ENCODE results near the gene UBXN4. TPM values are rescaled to one million over a fixed set of nuclear protein-coding genes. Genes with fewer than 3 reads are reported as not detected.

UBXN4 gene
- total and polyA plus RNA-seq, 2 donors (not counting 3 experiments of a cell fraction or from before 2014, with no cell fraction given): 40.8 to 108 TPM

GRCh38 chr2:135694711-135695110, 46.9 kb upstream of the UBXN4 start:
- DNase-seq (ENCODE audit: low read depth, low spot score) (peak; percentile 69), FAIRE-seq (no peak)

More at GRCh38 chr2:135694711-135695110, 46.9 kb upstream of the UBXN4 start:
- H3K9me3 ChIP-seq (replicated peaks; ENCODE audit: control insufficient read depth, insufficient read depth, low read length): no peaks in the 10 kb centered on the region
- H3K36me3 ChIP-seq (ENCODE audit: control insufficient read depth in 2 of 2, extremely low read depth in 1 of 2, insufficient read depth in 2 of 2, low read length in 2 of 2): no peaks in the 10 kb centered on the region
- no peaks in the 10 kb centered on the region for H3K27me3 ChIP-seq (ENCODE audit: control insufficient read depth in 2 of 2, insufficient read depth in 2 of 2, low read length in 2 of 2)
- POLR2A ChIA-PET: interaction anchor here (0.5 kb wide), 1 partner anchor 643 kb away, joined by 3 read pairs; the partner anchor contains the start of gene RAB3GAP1
- H3K79me2 ChIP-seq (ENCODE audit: control insufficient read depth, insufficient read depth, low read length): no peaks in the 10 kb centered on the region
- no peaks in the 10 kb centered on the region for H3K4me1 ChIP-seq (ENCODE audit: control insufficient read depth, extremely low read depth, insufficient read depth, low read length)
- CTCF ChIA-PET: interaction anchor here (0.6 to 1.3 kb wide), 2 partner anchors 13 to 706 kb away, joined by 3 to 4 read pairs; no protein-coding TSS in a partner anchor
- no peak for TF ChIP-seq EZH2 (IDR thresholded peaks at IDR 0.05; ENCODE audit: borderline replicate concordance, low read depth, low read length, severe bottlenecking)
- no peak for TF ChIP-seq MYC (IDR thresholded peaks at IDR 0.05; ENCODE audit: low read depth, low read length)
- TF ChIP-seq MAX (IDR thresholded peaks at IDR 0.05; ENCODE audit: insufficient read depth, insufficient read length): no peak
- TF ChIP-seq CTCF (IDR thresholded peaks at IDR 0.05; ENCODE audit: extremely low read depth in 1 of 2, insufficient read depth in 1 of 2, low read depth in 1 of 2, low read length in 2 of 2): no peak
- TF ChIP-seq POLR2A (IDR thresholded peaks at IDR 0.05; ENCODE audit: low read depth, low read length): no peak
- no peak for TF ChIP-seq POLR2AphosphoS5 (IDR thresholded peaks at IDR 0.05; ENCODE audit: insufficient read depth, low read depth, low read length)
- no peak for TF ChIP-seq GATA2 (IDR thresholded peaks at IDR 0.05; ENCODE audit: insufficient read depth, insufficient read length, low read depth, low read length)
- no peak for TF ChIP-seq JUN (IDR thresholded peaks at IDR 0.05; ENCODE audit: borderline replicate concordance, insufficient read depth, insufficient read length, low read depth)
- TF ChIP-seq FOS (IDR thresholded peaks at IDR 0.05; ENCODE audit: borderline replicate concordance, insufficient read depth, low read length): no peak
- no peak overlapping the region for H3K4me2 ChIP-seq (ENCODE audit: insufficient read depth, low read length)
- dilution Hi-C loops (cut with MboI; ENCODE audit: extremely low pct_ligation_motif_present, low sequenced_read_pairs): no loop called here
- H2AFZ ChIP-seq (ENCODE audit: low read depth, low read length): no peak overlapping the region
- no peak overlapping the region for H3K4me3 ChIP-seq (replicated peaks in 1 of 3; ENCODE audit: insufficient read depth in 1 of 3, low read depth in 1 of 3, low read length in 3 of 3)
- no peaks in the 10 kb centered on the region for H3K9me1 ChIP-seq (replicated peaks; ENCODE audit: control insufficient read depth, extremely low read depth, insufficient read depth, low read length)
- no peak overlapping the region for H3K27ac ChIP-seq (ENCODE audit: insufficient read depth, low read depth, low read length)
- BruUV-seq (replicated peaks): no TSS peak
- no peak overlapping the region for H3K9ac ChIP-seq (replicated peaks; ENCODE audit: extremely low read depth, insufficient read depth, low read length)
- H4K20me1 ChIP-seq (replicated peaks; ENCODE audit: control insufficient read depth, extremely low read depth, insufficient read depth, low read length): no peaks in the 10 kb centered on the region
- intact Hi-C loops (cut with micrococcal nuclease): no loop called here

Data from endothelial cell of umbilical vein (primary cell).